GM19438 (cell line): ENCODE measurements around the gene DENND6A.
A peak's percentile ranks its signal among the peaks of the same experiment; 100 is the strongest.

Experiments used
- ATAC-seq: cut with Tn5 transposase; IDR thresholded peaks from one replicate; pipeline ENCODE4 v1.9.1; 2021; ENCODE audit warnings: low read depth; ENCODE audit not compliant: unreplicated experiment

The DENND6A gene

GRCh38 chr3:57699591-57699990 is 6.7 kb upstream of the DENND6A start:
- ATAC-seq = no peak

- ATAC-seq = no peak
Measured at GRCh38 chr3:57696801-57697321, 4.0 kb upstream of the DENND6A start.

GRCh38 chr3:57694146-57694545 is 1.3 kb upstream of the DENND6A start:
- ATAC-seq = no peak

- peak; percentile 1 for ATAC-seq
Measured at GRCh38 chr3:57692133-57692395, 813 bp downstream of the DENND6A start.

- ATAC-seq = no peak
Measured at GRCh38 chr3:57691411-57692132, 1.3 kb downstream of the DENND6A start.

- no peak for ATAC-seq
Measured at GRCh38 chr3:57689367-57690053, 3.4 kb downstream of the DENND6A start.

GRCh38 chr3:57688291-57688690 is 4.6 kb downstream of the DENND6A start:
- no peak for ATAC-seq

GRCh38 chr3:57683286-57683685 is 9.6 kb downstream of the DENND6A start:
- no peak for ATAC-seq

GRCh38 chr3:57682284-57682683 is 10.6 kb downstream of the DENND6A start:
- no peak for ATAC-seq

GRCh38 chr3:57681691-57682090 is 11.2 kb downstream of the DENND6A start:
- no peak for ATAC-seq

GRCh38 chr3:57680046-57680445 is 12.8 kb downstream of the DENND6A start:
- no peak for ATAC-seq

GRCh38 chr3:57675530-57675929 is 17.3 kb downstream of the DENND6A start:
- no peak for ATAC-seq

- ATAC-seq = no peak
Measured at GRCh38 chr3:57673156-57673555, 19.7 kb downstream of the DENND6A start.

GRCh38 chr3:57670543-57670942 is 22.3 kb downstream of the DENND6A start:
- no peak for ATAC-seq

- no peak for ATAC-seq
Measured at GRCh38 chr3:57661404-57661803, 31.5 kb downstream of the DENND6A start.

- no peak for ATAC-seq
Measured at GRCh38 chr3:57659806-57660439, 33.0 kb downstream of the DENND6A start.

- no peak for ATAC-seq
Measured at GRCh38 chr3:57659004-57659673, 33.7 kb downstream of the DENND6A start.

GRCh38 chr3:57658536-57658935 is 34.3 kb downstream of the DENND6A start:
- no peak for ATAC-seq

GRCh38 chr3:57655727-57656126 is 37.1 kb downstream of the DENND6A start:
- ATAC-seq = no peak

GRCh38 chr3:57654267-57654666 is 38.6 kb downstream of the DENND6A start:
- ATAC-seq = no peak

- ATAC-seq = no peak
Measured at GRCh38 chr3:57652203-57652602, 40.7 kb downstream of the DENND6A start.
